IMR-90 (cell line): ENCODE measurements around the gene SEC14L1.

Source experiments
- CEBPB ChIP-seq: IDR thresholded peaks from 2 replicates; pipeline ENCODE4 v1.6.1; 2012; ENCODE audit warnings: low read depth, low read length, improper control_type of control experiment
- ELK1 ChIP-seq: fragments of 150-350 bp; IDR thresholded peaks from 2 replicates; pipeline ENCODE4 v1.6.1; 2016; ENCODE audit warnings: low read depth, mild to moderate bottlenecking, low read length, moderate library complexity, borderline replicate concordance
- FOS ChIP-seq: fragments of 150-350 bp; IDR thresholded peaks from 2 replicates; pipeline ENCODE4 v1.6.1; 2016; ENCODE audit warnings: low read depth, low read length
- MXI1 ChIP-seq: IDR thresholded peaks from 2 replicates; pipeline ENCODE4 v1.6.1; 2012; ENCODE audit warnings: low read depth, mild to moderate bottlenecking, low read length, moderate library complexity, borderline replicate concordance
- POLR2A ChIP-seq: IDR thresholded peaks from 2 replicates; pipeline ENCODE4 v1.6.1; 2012; ENCODE audit warnings: mild to moderate bottlenecking, low read depth, low read length
- RAD21 ChIP-seq: IDR thresholded peaks from 2 replicates; pipeline ENCODE4 v1.6.1; 2012; ENCODE audit warnings: low read length, improper control_type of control experiment
- RCOR1 ChIP-seq: IDR thresholded peaks from 2 replicates; pipeline ENCODE4 v1.6.1; 2012; ENCODE audit warnings: mild to moderate bottlenecking, low read length, improper control_type of control experiment; ENCODE audit not compliant: insufficient replicate concordance
- RFX5 ChIP-seq: IDR thresholded peaks from 2 replicates; pipeline ENCODE4 v1.8.0; 2012; ENCODE audit warnings: low read depth, mild to moderate bottlenecking, low read length, moderate library complexity
- SMC3 ChIP-seq: fragments of 150-350 bp; IDR thresholded peaks from 2 replicates; pipeline ENCODE4 v1.6.1; 2016; ENCODE audit warnings: low read depth, mild to moderate bottlenecking, antibody characterized with exemption, low read length, moderate library complexity
- TF ChIP-seq, protein P1 (sequence below): conservative IDR thresholded peaks from 2 replicates; pipeline ENCODE4 v1.5.1; 2012; ENCODE audit warnings: mild to moderate bottlenecking, low read depth, low read length, improper control_type of control experiment
- TF ChIP-seq, protein P2 (sequence below): fragments of 150-350 bp; IDR thresholded peaks from 2 replicates; pipeline ENCODE4 v1.6.1; 2017; ENCODE audit warnings: mild to moderate bottlenecking, antibody characterized with exemption, low read length, low read depth

DNA sequence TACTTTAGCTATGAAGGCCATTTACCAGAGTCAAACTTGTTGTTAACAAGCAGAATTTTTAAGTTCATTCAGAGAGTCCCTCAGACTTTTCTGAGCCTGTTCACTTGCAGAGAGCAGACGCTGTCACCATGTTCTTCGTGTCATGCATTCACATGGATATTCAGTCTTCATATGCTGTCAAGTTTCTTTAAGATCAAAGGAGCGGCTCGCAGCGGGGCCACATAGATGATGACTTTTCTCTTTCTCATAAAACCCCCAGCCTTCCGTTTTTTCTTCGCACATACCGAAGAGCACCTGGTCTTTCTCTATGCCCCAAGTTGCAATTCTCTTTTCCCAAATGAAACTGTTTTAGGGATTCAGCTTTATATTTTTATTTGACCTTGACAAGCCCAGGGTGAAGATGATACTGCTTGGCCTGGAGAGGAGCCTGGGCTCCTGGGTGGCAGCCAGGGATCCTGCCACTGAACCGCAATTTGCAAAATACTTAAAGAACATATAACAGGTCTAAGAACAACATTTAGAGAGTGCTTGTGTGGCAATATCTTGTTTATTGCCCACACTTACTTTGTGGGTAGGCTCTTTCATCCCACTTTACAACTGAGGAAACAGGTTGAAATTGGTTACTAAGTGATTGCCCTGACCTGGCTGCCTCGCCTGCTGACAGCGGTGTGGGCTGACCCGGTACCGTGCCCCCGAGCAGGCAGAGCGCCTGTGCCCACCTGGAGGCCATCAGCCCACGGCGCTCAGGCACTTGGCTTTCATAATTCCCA, 22.9 kb downstream of the SEC14L1 start:
- TF ChIP-seq, protein P1, sequence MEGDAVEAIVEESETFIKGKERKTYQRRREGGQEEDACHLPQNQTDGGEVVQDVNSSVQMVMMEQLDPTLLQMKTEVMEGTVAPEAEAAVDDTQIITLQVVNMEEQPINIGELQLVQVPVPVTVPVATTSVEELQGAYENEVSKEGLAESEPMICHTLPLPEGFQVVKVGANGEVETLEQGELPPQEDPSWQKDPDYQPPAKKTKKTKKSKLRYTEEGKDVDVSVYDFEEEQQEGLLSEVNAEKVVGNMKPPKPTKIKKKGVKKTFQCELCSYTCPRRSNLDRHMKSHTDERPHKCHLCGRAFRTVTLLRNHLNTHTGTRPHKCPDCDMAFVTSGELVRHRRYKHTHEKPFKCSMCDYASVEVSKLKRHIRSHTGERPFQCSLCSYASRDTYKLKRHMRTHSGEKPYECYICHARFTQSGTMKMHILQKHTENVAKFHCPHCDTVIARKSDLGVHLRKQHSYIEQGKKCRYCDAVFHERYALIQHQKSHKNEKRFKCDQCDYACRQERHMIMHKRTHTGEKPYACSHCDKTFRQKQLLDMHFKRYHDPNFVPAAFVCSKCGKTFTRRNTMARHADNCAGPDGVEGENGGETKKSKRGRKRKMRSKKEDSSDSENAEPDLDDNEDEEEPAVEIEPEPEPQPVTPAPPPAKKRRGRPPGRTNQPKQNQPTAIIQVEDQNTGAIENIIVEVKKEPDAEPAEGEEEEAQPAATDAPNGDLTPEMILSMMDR: no peak
- TF ChIP-seq POLR2A: no peak
- no peak for TF ChIP-seq CEBPB
- no peak for TF ChIP-seq MXI1
- TF ChIP-seq SMC3: no peak
- TF ChIP-seq ELK1: no peak
- TF ChIP-seq RFX5: no peak
- no peak for TF ChIP-seq FOS
- TF ChIP-seq RAD21: no peak
- TF ChIP-seq, protein P2, sequence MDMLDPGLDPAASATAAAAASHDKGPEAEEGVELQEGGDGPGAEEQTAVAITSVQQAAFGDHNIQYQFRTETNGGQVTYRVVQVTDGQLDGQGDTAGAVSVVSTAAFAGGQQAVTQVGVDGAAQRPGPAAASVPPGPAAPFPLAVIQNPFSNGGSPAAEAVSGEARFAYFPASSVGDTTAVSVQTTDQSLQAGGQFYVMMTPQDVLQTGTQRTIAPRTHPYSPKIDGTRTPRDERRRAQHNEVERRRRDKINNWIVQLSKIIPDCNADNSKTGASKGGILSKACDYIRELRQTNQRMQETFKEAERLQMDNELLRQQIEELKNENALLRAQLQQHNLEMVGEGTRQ: no peak
- TF ChIP-seq RCOR1: no peak
